Body of pancreas (tissue), 4 donors: ENCODE measurements around the gene N4BP2L1.

ENCODE experiments used
- CTCF ChIP-seq, 7 experiments: fragments of 450-650 bp in 4 of 7; fragments of 200-600 bp in 3 of 7; sonication (generic) in 3 of 7; IDR thresholded peaks; one replicate each; pipeline ENCODE4 v1.5.1; 2016 to 2019; ENCODE audit warnings: antibody characterized with exemption in 7 of 7
- POLR2A ChIP-seq, 3 donors: fragments of 450-650 bp; IDR thresholded peaks; one replicate each; pipeline ENCODE4 v1.6.1; 2016; ENCODE audit warnings: antibody characterized with exemption in 3 of 3, mild to moderate bottlenecking in 2 of 3

GRCh38 chr13:32432856-32433255, 4.9 kb upstream of the N4BP2L1 start:
- TF ChIP-seq CTCF (IDR thresholded peaks at IDR 0.05), result no peak
- no peak for TF ChIP-seq POLR2A (IDR thresholded peaks at IDR 0.05)
